DND-41 (cell line): ENCODE measurements around the gene SIN3A.

Experiments used
- CTCF ChIP-seq: IDR thresholded peaks from 2 replicates; pipeline ENCODE4 v1.5.1; 2012; ENCODE audit warnings: borderline replicate concordance, low read length, moderate library complexity, mild to moderate bottlenecking; ENCODE audit not compliant: poor library complexity, severe bottlenecking; ENCODE audit errors: extremely low read depth
- EZH2 ChIP-seq: IDR thresholded peaks from 3 replicates; pipeline ENCODE4 v1.6.1; 2012; ENCODE audit warnings: borderline replicate concordance, low read depth, mild to moderate bottlenecking, moderate library complexity, low read length, inconsistent platforms; ENCODE audit not compliant: severe bottlenecking

GRCh38 chr15:75363786-75364185 is 87.7 kb downstream of the SIN3A start:
- TF ChIP-seq CTCF: no peak
- no peak for TF ChIP-seq EZH2
